ENCODE data around the gene IL1R2.

IL1R2 gene

DNA sequence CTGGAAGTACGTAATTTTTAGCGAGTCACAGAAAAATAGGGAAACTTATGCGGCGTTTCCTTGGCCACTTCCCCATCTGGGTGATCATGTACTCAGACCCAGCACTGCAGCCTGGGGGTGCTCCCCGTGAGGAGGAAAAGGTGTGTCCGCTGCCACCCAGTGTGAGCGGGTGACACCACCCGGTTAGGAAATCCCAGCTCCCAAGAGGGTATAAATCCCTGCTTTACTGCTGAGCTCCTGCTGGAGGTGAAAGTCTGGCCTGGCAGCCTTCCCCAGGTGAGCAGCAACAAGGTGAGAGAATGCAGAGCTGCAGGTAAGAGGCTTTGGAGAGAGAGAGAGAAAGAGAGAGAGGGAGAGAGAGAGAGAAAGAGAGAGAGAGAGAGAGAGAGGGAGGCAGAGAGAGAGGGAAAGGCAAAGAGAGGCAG is at the start of gene IL1R2:
Gene IL1R2, plus strand, starts transcription at position 240 of the 425 bp plus-strand sequence. CDS start 16,616 bp downstream, outside the sequence.
- DNase-seq (ENCODE audit: low read depth): no peak

- DNase-seq (ENCODE audit: low read depth): no peak
Observed at GRCh38 chr2:101942851-101943250, 48.9 kb upstream of the IL1R2 start.

GRCh38 chr2:101946372-101947039 is 45.3 kb upstream of the IL1R2 start:
- DNase-seq (ENCODE audit: low read depth): no peak

GRCh38 chr2:101947374-101947773 is 44.4 kb upstream of the IL1R2 start:
- no peak for DNase-seq (ENCODE audit: low read depth)

DNA sequence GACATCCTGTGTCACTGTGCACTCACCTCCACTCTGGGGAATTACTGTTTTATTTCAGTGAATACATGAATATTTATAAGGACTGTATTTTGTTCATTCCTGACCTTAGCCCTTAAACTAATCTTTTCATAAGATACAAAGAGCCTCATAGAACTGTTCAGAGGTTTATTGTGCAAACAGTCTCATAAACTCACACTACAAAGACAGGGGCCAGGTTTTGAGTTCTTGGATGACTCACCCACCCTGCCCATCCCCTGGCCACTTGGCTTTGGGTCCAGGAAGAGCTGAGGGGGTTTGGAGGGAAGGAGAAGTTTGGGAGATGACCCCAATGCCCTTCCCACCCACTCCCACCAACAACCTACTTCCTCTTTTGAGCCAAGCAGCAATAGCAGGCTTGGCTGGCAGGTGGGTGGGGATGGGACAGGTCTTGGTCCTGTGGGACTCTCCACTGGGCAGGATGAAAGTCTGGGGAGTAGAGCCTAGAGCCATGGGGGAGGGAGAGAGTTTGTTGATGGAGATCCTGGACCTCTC is 43.1 kb upstream of the IL1R2 start:
- DNase-seq (ENCODE audit: low read depth): no peak

DNA sequence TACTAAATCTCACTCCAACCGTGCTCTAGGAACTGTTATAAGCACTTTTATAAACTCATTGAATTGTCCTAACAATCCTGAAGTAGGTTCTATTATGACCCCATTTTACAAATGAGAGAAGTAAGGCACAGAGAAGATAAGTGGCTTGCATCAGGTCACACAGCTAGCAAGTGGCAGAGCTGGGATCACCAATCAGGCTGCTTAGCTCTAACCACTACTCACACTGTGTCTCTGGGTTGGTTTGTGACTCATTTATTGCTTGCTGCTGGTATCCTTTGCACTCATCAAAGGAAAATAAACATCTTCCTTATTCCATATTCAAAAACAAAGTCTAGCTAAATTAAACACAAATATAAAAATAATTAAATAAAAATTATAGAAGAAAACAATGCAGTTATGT is 42.5 kb upstream of the IL1R2 start:
- DNase-seq (ENCODE audit: low read depth): no peak

- no peak for DNase-seq (ENCODE audit: low read depth)
Observed at GRCh38 chr2:101951296-101951695, 40.5 kb upstream of the IL1R2 start.

DNA sequence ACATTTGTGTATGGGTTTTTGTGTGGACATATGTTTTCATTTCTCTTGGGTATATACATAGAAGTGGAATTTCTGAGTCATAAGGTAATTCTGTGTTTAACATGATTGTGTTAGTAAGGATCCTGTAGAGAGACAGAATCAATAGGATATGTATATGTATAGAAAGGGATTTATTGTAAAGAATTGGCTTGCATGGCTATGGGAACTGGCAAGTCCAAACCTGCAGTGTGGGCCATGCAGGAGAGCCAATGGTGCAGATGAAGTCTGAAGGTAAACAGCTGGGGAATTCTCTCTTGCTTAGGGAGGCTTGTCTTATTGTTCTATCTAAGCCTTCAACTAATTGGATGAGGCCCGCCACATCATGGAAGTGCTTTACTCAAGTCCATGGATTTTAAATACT is 39.2 kb upstream of the IL1R2 start:
- no peak for DNase-seq (ENCODE audit: low read depth)

GRCh38 chr2:101956465-101957438 is 35.0 kb upstream of the IL1R2 start:
- no peak for DNase-seq (ENCODE audit: low read depth)

- DNase-seq (ENCODE audit: low read depth): no peak
Observed at GRCh38 chr2:101958061-101958460, 33.7 kb upstream of the IL1R2 start.

GRCh38 chr2:101960819-101961337 is 30.9 kb upstream of the IL1R2 start:
- DNase-seq (ENCODE audit: low read depth): no peak

GRCh38 chr2:101961338-101962191 is 30.2 kb upstream of the IL1R2 start:
- DNase-seq (ENCODE audit: low read depth): no peak

DNA sequence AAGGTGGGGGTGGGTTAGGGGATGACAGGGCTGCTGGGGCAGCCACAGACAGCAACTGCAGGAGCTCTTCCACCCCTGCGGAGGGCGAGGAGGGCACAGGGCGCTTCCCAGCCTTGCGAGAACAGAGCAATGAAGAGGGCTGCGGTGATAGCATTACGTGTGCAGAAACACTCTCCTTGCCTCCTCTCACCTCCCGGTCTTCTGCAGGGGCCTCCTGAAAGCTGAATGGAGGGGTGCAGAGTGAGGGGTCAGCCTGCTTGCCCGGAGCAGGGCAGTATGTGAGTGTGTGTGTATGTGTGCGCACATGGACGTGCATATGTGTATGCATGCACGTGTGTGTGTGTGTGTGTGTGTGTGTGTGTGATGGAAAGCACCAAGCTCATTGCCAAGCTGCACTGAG is 29.5 kb upstream of the IL1R2 start:
- DNase-seq (ENCODE audit: low read depth): no peak

DNA sequence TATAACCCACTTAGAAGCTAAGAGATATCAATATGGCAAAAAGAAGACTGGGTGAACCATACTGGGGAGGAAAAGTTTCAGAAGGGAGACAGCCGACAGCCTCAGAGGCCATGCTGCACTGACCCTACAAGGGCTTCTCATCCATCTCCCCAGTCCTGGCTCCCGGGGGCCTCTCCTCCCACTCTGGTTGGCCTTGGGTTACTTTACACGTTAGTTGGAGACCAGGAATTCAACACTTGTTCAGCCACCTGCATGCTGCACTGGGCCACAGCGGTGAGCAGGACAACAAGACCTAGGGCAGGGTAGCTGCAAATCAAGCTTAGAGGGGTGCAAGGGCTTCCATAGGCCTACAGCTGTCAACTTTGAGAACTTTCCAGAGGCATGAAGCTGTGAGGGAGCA is 28.6 kb upstream of the IL1R2 start:
- no peak for DNase-seq (ENCODE audit: low read depth)

GRCh38 chr2:101967826-101968513 is 23.8 kb upstream of the IL1R2 start:
- no peak for DNase-seq (ENCODE audit: low read depth)

- no peak for DNase-seq (ENCODE audit: low read depth)
Observed at GRCh38 chr2:101969723-101970122, 22.0 kb upstream of the IL1R2 start.

- no peak for DNase-seq (ENCODE audit: low read depth)
Observed at GRCh38 chr2:101970901-101971300, 20.9 kb upstream of the IL1R2 start.

GRCh38 chr2:101971836-101972235 is 19.9 kb upstream of the IL1R2 start:
- DNase-seq (ENCODE audit: low read depth): no peak

DNA sequence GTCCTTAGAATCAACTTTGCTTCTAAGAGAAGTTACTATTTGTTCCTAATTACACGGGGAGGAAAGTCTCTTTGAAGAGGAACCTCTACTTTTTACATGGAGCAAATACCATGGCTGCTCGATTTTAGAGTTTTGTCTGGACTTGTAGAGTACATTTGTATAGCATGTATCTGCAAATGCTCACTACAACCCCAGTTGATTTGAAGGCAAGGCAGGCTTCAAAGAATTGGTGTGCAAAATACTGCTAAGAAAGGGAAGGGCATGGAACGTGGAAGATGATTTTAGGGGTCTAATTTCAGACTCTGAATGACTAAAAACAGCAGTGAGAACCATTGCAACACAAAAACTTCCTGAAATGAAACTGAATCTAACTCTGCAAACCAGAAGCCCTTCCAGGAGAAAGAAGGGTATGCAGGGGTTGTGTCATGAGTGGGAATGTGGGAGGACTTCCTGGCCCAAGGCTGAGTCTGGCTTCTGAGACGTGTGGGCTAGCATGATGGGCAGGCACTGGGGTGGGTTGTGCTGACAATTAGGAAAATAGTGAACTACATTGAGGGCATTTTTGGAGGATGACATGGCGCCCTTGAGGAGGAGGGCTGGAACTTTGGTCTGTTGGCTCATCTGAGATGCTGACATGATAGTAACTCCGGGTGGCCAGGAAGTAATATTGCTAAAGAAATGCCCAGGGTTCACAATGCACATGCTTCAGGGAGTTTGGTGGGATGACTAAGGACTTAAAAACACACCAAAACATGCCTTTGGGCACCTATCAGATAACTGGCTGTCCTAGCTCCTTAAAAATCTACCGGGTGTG is 18.9 kb upstream of the IL1R2 start:
- DNase-seq (ENCODE audit: low read depth): no peak

DNA sequence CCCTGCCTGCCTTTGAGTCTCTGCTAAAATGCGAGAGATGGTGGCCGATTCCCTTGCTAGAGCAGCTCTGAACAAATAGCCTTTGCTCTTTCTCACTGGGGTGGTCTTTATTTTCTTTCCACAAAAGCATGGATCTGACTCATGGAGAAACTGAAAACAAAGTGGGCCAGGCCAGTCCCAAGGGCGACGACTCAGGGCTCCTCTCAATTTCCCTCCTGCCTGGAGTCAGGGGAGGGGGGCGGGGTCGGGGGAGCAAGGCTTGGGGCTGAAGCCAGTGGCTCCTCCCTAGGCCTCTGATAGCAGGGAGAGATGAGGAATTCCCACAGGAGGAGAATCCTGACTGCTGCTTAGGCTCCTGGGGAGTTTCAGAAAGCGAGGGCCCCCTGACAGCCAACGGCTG is 17.1 kb upstream of the IL1R2 start:
- no peak for DNase-seq (ENCODE audit: low read depth)
